Right cardiac atrium (tissue), 5 donors: ENCODE results near the gene LENEP. TPM values are rescaled to one million over a fixed set of nuclear protein-coding genes. Genes with fewer than 3 reads are reported as not detected.
A peak's percentile ranks its signal among the peaks of the same experiment; 100 is the strongest.

ENCODE experiments used
- ATAC-seq, 2 donors: fragments of 200-7000 bp; cut with Tn5 transposase; one replicate each; pipeline versions ENCODE4 v1.8.0 to v1.9.1; 2020; ENCODE audit warnings: moderate library complexity in 2 of 2, mild to moderate bottlenecking in 1 of 2
- DNase-seq, 3 donors: peaks; one replicate each; pipeline ENCODE4 v3.0.0-alpha.2; 2020
- H3K27ac ChIP-seq: one replicate; pipeline ENCODE4 v1.5.1; 2013; ENCODE audit warnings: mild to moderate bottlenecking, low read length, control low read depth, moderate library complexity
- H3K27me3 ChIP-seq: one replicate; pipeline ENCODE4 v1.6.1; 2013; ENCODE audit not compliant: control insufficient read depth, insufficient read depth
- H3K4me1 ChIP-seq: one replicate; pipeline ENCODE4 v1.6.1; 2013; ENCODE audit warnings: low read length; ENCODE audit not compliant: control insufficient read depth, insufficient read depth
- H3K4me3 ChIP-seq: one replicate; pipeline ENCODE4 v1.5.1; 2013; ENCODE audit warnings: low read length, control low read depth
- H3K9me3 ChIP-seq: one replicate; pipeline ENCODE4 v1.6.1; 2013; ENCODE audit warnings: low read length; ENCODE audit not compliant: control insufficient read depth
- WGBS: extraction: QIAGEN DNeasy Blood & Tissue Kit; methylation state at CpG from one replicate; pipeline ENCODE4 v1.1.7; 2013; 5-methylcytosine and 5-hydroxymethylcytosine counted together
- intact Hi-C, 4 donors: fragments of 100-400 bp; cut with DNase I; formaldehyde crosslinking; loops; one replicate each; pipeline versions ENCODE4 v1.11.0 to v1.14.0; 2022 to 2023
- polyA plus RNA-seq: library from polyadenylated mRNA; stranded (reverse); fragments of 200-250 nt; gene quantifications from one replicate; pipeline ENCODE4 v1.2.3, GENCODE V29; 2013
- total RNA-seq, 4 donors: library from RNA; stranded (reverse); fragmentation: NEBNext Ultra II Directional; extraction: Animal tissue kit (Norgen Biotek cat#: 25700); gene quantifications; one replicate each; pipeline ENCODE4 v1.2.1, GENCODE V29; 2021
- donor health status: healthy with polysubstance abuse.
- donor health status: DM: no; HTN: yes; CAD: no.
- donor health status: DM: no; HTN: no; CAD: no.
- donor health status: DM: no; HTN: yes; CAD: no; lungs with severe emphysema.
- donor health status: DM: yes; HTN: yes; CAD: no.

The LENEP gene
- total and polyA plus RNA-seq, 5 donors = not detected

GRCh38 chr1:155001675-155002463 is 8.5 kb downstream of the LENEP start:
- peak overlapping the region; percentile 87 for H3K4me3 ChIP-seq
- WGBS = under 1% methylated on average over 33 of the region's 38 CpGs
- H3K27ac ChIP-seq = peak overlapping the region; percentile 95
- ATAC-seq (peak; percentile 89), DNase-seq (peak; percentile 100)
- H3K27me3 ChIP-seq = no peaks in the 10 kb centered on the region
- intact Hi-C loops = no loop called here
- H3K4me1 ChIP-seq = peaks cover 23% of the 10 kb centered on the region
- no peaks in the 10 kb centered on the region for H3K9me3 ChIP-seq

GRCh38 chr1:155002464-155003226 is 9.3 kb downstream of the LENEP start, which contains the start of gene ZBTB7B:
Gene ZBTB7B, plus strand, starts transcription at chr1:155002802. Its CDS starts 11,859 bp downstream, at chr1:155014661.
- no peaks in the 10 kb centered on the region for H3K9me3 ChIP-seq
- H3K27ac ChIP-seq = peak within 1 kb of the TSS; percentile 98
- WGBS = under 1% methylated on average over 34 of the region's 35 CpGs
- peak within 1 kb of the TSS; percentile 87 for H3K4me3 ChIP-seq
- peak; percentile 1 to 5 for ATAC-seq
- DNase-seq = peak; percentile 66 to 85 (median 81)
- H3K27me3 ChIP-seq = no peaks in the 10 kb centered on the region
- intact Hi-C loops = no loop called here
- peaks cover 23% of the 10 kb centered on the region for H3K4me1 ChIP-seq

GRCh38 chr1:155003227-155003765 is 9.9 kb downstream of the LENEP start:
- peak in 2 of 3 donors; percentile 72 to 77 for DNase-seq
- no peak for ATAC-seq
- Histone ChIP-seq H3K4me3 (peak overlapping the region; percentile 87), H3K27ac (peak overlapping the region; percentile 98), H3K4me1 (peaks cover 23% of the 10 kb centered on the region), H3K27me3 (no peaks in the 10 kb centered on the region), H3K9me3 (no peaks in the 10 kb centered on the region)
- WGBS = under 1% methylated on average over 37 of the region's 37 CpGs
- intact Hi-C loops = no loop called here

GRCh38 chr1:155003766-155004351 is 10.5 kb downstream of the LENEP start:
- Histone ChIP-seq H3K27ac (peak overlapping the region; percentile 98), H3K4me3 (peak overlapping the region; percentile 87), H3K27me3 (no peaks in the 10 kb centered on the region), H3K4me1 (peaks cover 22% of the 10 kb centered on the region), H3K9me3 (no peaks in the 10 kb centered on the region)
- under 1% methylated on average over 34 of the region's 34 CpGs for WGBS
- intact Hi-C loops = no loop called here
- ATAC-seq (peak; percentile 1 to 17), DNase-seq (peak; percentile 83 to 91 (median 90))

GRCh38 chr1:155004352-155005075 is 11.1 kb downstream of the LENEP start:
- no peak for ATAC-seq
- peaks cover 20% of the 10 kb centered on the region for H3K4me1 ChIP-seq
- peak overlapping the region; percentile 89 for H3K27ac ChIP-seq
- H3K4me3 ChIP-seq = peak overlapping the region; percentile 87
- peak in 1 of 3 donors; percentile 49 for DNase-seq
- H3K9me3 ChIP-seq = no peaks in the 10 kb centered on the region
- no peaks in the 10 kb centered on the region for H3K27me3 ChIP-seq
- 35% methylated on average over 5 of the region's 5 CpGs for WGBS
- intact Hi-C loops = no loop called here

GRCh38 chr1:155005076-155006011 is 12.0 kb downstream of the LENEP start:
- Histone ChIP-seq H3K27me3 (no peaks in the 10 kb centered on the region), H3K4me3 (no peak overlapping the region), H3K4me1 (peaks cover 18% of the 10 kb centered on the region), H3K9me3 (no peaks in the 10 kb centered on the region), H3K27ac (peak overlapping the region; percentile 89)
- ATAC-seq (peak in 1 of 2 donors; percentile 0), DNase-seq (peak; percentile 72 to 88 (median 87))
- intact Hi-C loops = no loop called here
- 45% methylated on average over 17 of the region's 17 CpGs for WGBS

GRCh38 chr1:155006601-155007101 is 13.3 kb downstream of the LENEP start:
- Histone ChIP-seq H3K9me3 (no peaks in the 10 kb centered on the region), H3K27me3 (no peaks in the 10 kb centered on the region), H3K27ac (peak overlapping the region; percentile 75), H3K4me3 (no peak overlapping the region), H3K4me1 (peaks cover 21% of the 10 kb centered on the region)
- intact Hi-C loops = no loop called here
- peak in 1 of 3 donors; percentile 59 for DNase-seq
- ATAC-seq = no peak
- WGBS = 43% methylated on average over 2 of the region's 2 CpGs

GRCh38 chr1:155007251-155007828 is 14.0 kb downstream of the LENEP start:
- Histone ChIP-seq H3K27me3 (no peaks in the 10 kb centered on the region), H3K4me1 (peaks cover 25% of the 10 kb centered on the region), H3K4me3 (no peak overlapping the region), H3K27ac (peak overlapping the region; percentile 18), H3K9me3 (no peaks in the 10 kb centered on the region)
- peak; percentile 5 to 7 for ATAC-seq
- peak; percentile 62 to 91 (median 78) for DNase-seq
- intact Hi-C loops = no loop called here
- WGBS = 56% methylated on average over 6 of the region's 6 CpGs
